ENCODE results near the gene PLRG1.

- no peak for TF ChIP-seq CTCF (IDR thresholded peaks at IDR 0.05)
- TF ChIP-seq POLR2A (IDR thresholded peaks at IDR 0.05) = no peak
These were observed 4.5 kb downstream of the PLRG1 start for GRCh38 chr4:154545689-154546088.

Data from thyroid gland (tissue), 4 donors.